Measurements from ENCODE around the gene COG5. TPM values are rescaled to one million over a fixed set of nuclear protein-coding genes. Genes with fewer than 3 reads are reported as not detected.

The COG5 gene
- polyA plus RNA-seq, 1 of the 3 experiments (the other 2 are of a cell fraction): 21.2 TPM

- H3K4me1 ChIP-seq (ENCODE audit: control insufficient read depth in 1 of 2, insufficient read depth in 2 of 2, low read depth in 1 of 2, low read length in 1 of 2): peaks cover 5 to 36% of the 10 kb centered on the region in 2 experiments; a peak in 2 of 4 replicates
- WGBS (ENCODE audit: low lambda C conversion rate): 91% methylated on average over 2 of the region's 2 CpGs
- no peak overlapping the region for H3K27ac ChIP-seq (ENCODE audit: low read depth in 2 of 2, low read length in 1 of 2)
- 0 out of 2 replicates have a peak, but pooled peaks cover 3% of the 10 kb centered on the region for H3K79me2 ChIP-seq (ENCODE audit: insufficient read depth)
- H3K9me3 ChIP-seq: no peaks in the 10 kb centered on the region
- POLR2A ChIA-PET: interaction anchor here (0.8 kb wide), 1 partner anchor 96 kb away, joined by 3 read pairs; the partner anchor contains the start of genes COG5 and DUS4L
- no peak overlapping the region for H3K4me3 ChIP-seq (ENCODE audit: low read depth in 2 of 2, low read length in 1 of 2)
- H3K27me3 ChIP-seq (ENCODE audit: insufficient read depth): no peaks in the 10 kb centered on the region
- no peak overlapping the region for H3K4me2 ChIP-seq
- no peaks in the 10 kb centered on the region for H4K20me1 ChIP-seq (ENCODE audit: insufficient read depth)
- DNase-seq: no peak
- CTCF ChIA-PET: interaction anchor here (0.9 to 2.1 kb wide), 7 partner anchors 11 to 407 kb away, joined by 3 to 7 read pairs (median 3); no protein-coding TSS in a partner anchor
- no peak overlapping the region for H3K9ac ChIP-seq
- H3K36me3 ChIP-seq (replicated peaks in 1 of 2; ENCODE audit: control insufficient read depth in 1 of 2, insufficient read depth in 2 of 2, low read length in 1 of 2): no peaks in the 10 kb centered on the region
- no peak for TF ChIP-seq FOXJ3 (CRISPR knock-in tag; IDR thresholded peaks at IDR 0.05)
- TF ChIP-seq TCF12 (IDR thresholded peaks at IDR 0.05): no peak
- TF ChIP-seq MEF2A (IDR thresholded peaks at IDR 0.05; ENCODE audit: borderline replicate concordance, low read depth): no peak
- TF ChIP-seq NRF1 (IDR thresholded peaks at IDR 0.05; ENCODE audit: low read depth, low read length): no peak
- TF ChIP-seq CTCF (IDR thresholded peaks at IDR 0.05): no peak
- no peak for TF ChIP-seq YY1 (IDR thresholded peaks at IDR 0.05; ENCODE audit: low read depth)
- TF ChIP-seq USF2 (IDR thresholded peaks at IDR 0.05; ENCODE audit: borderline replicate concordance, low read depth, low read length): no peak
- no peak for TF ChIP-seq CHD2 (IDR thresholded peaks at IDR 0.05; ENCODE audit: low read length, partially characterized antibody)
- TF ChIP-seq TEAD4 (IDR thresholded peaks at IDR 0.05; ENCODE audit: borderline replicate concordance, insufficient read depth): no peak
- no peak overlapping the region for H2AFZ ChIP-seq (ENCODE audit: low read depth)
- peaks cover 6% of the 10 kb centered on the region for H3F3A ChIP-seq (replicated peaks; ENCODE audit: insufficient read depth)
- H3K9me2 ChIP-seq: no peaks in the 10 kb centered on the region
Observed at GRCh38 chr7:107467972-107468371, 95.7 kb downstream of the COG5 start.

- no peak for DNase-seq
- Histone ChIP-seq H3K36me3 (replicated peaks in 1 of 2; ENCODE audit: control insufficient read depth in 1 of 2, insufficient read depth in 2 of 2, low read length in 1 of 2) (peaks cover 0 to 3% of the 10 kb centered on the region in 2 experiments), H3K4me2 (no peak overlapping the region), H3K27ac (ENCODE audit: low read depth in 2 of 2, low read length in 1 of 2) (no peak overlapping the region), H3K9me3 (no peaks in the 10 kb centered on the region; the same call in 1 of the 2 replicates), H3K79me2 (ENCODE audit: insufficient read depth) (peaks cover 3% of the 10 kb centered on the region; the same call in 1 of the 2 replicates), H3K9me2 (no peaks in the 10 kb centered on the region), H2AFZ (ENCODE audit: low read depth) (no peak overlapping the region), H3F3A (replicated peaks; ENCODE audit: insufficient read depth) (peaks cover 5% of the 10 kb centered on the region), H3K4me1 (ENCODE audit: control insufficient read depth in 1 of 2, insufficient read depth in 2 of 2, low read depth in 1 of 2, low read length in 1 of 2) (peaks cover 0 to 13% of the 10 kb centered on the region in 2 experiments; a peak in 2 of 4 replicates), H4K20me1 (ENCODE audit: insufficient read depth) (no peaks in the 10 kb centered on the region), H3K9ac (no peak overlapping the region), H3K4me3 (ENCODE audit: low read depth in 2 of 2, low read length in 1 of 2) (no peak overlapping the region), H3K27me3 (ENCODE audit: insufficient read depth) (no peaks in the 10 kb centered on the region)
- CTCF ChIA-PET: interaction anchor here (0.7 to 3.5 kb wide), 20 partner anchors 10 to 681 kb away, joined by 3 to 92 read pairs (median 7); partner anchors contain the start of genes CBLL1, COG5 and DUS4L
- POLR2A ChIA-PET: interaction anchor here (1.1 kb wide), 1 partner anchor 279 kb away, joined by 4 read pairs; no protein-coding TSS in a partner anchor
- WGBS (ENCODE audit: low lambda C conversion rate): 75% methylated on average over 3 of the region's 3 CpGs
- TF ChIP-seq ELF1 (IDR thresholded peaks at IDR 0.05) (no peak), MXI1 (IDR thresholded peaks at IDR 0.05; ENCODE audit: low read depth, low read length) (no peak), CTCF (IDR thresholded peaks at IDR 0.05) (no peak), FOSL2 (IDR thresholded peaks at IDR 0.05; ENCODE audit: borderline replicate concordance, low read depth) (no peak), USF2 (IDR thresholded peaks at IDR 0.05; ENCODE audit: borderline replicate concordance, low read depth, low read length) (no peak), GATA2 (CRISPR knock-in tag; IDR thresholded peaks at IDR 0.05) (no peak), NFIC (IDR thresholded peaks at IDR 0.05; ENCODE audit: borderline replicate concordance) (no peak), ZBTB33 (IDR thresholded peaks at IDR 0.05; ENCODE audit: borderline replicate concordance, low read depth) (no peak), POLR2AphosphoS5 (IDR thresholded peaks at IDR 0.05; ENCODE audit: low read depth, low read length) (no peak)
Observed at GRCh38 chr7:107464666-107465226, 99.0 kb downstream of the COG5 start.

All from SK-N-SH (cell line).